Activated naive CD8-positive, alpha-beta T cell (primary cell): ENCODE results near the gene TNFRSF9.

Experiments used
- H3K27ac Mint-ChIP-seq: one replicate; pipeline ENCODE4 v1.8.0; 2021; ENCODE audit warnings: mixed read lengths
- H3K27me3 Mint-ChIP-seq: one replicate; pipeline ENCODE4 v1.8.0; 2021; ENCODE audit warnings: mixed read lengths
- H3K36me3 Mint-ChIP-seq: one replicate; pipeline ENCODE4 v1.8.0; 2021; ENCODE audit warnings: mixed read lengths
- H3K4me1 Mint-ChIP-seq: one replicate; pipeline ENCODE4 v1.8.0; 2021; ENCODE audit warnings: low read depth, mixed read lengths
- H3K4me3 Mint-ChIP-seq: one replicate; pipeline ENCODE4 v1.8.0; 2021; ENCODE audit warnings: mild to moderate bottlenecking, mixed read lengths
- H3K9me3 Mint-ChIP-seq: one replicate; pipeline ENCODE4 v1.8.0; 2021; ENCODE audit warnings: low read depth, mixed read lengths

TNFRSF9 gene

DNA sequence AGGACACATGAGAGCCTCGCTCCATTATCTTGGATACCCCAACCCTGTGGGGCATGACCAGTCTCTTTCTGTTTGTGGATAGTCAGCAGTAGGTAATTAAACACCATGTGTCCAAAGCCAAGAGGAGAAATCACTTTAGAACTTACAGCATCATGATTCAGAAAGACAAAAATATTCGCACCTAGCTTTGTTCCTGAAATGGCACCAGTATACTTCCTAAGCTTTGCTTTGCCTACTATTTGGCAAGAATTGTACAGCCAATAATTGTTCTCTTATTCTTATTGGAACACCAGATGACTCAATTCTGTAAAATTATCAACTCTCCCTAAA, 24.2 kb downstream of the TNFRSF9 start:
- no peaks in the 10 kb centered on the region for H3K27me3 Mint-ChIP-seq
- peaks cover 66% of the 10 kb centered on the region for H3K4me1 Mint-ChIP-seq
- peak overlapping the region; percentile 93 for H3K27ac Mint-ChIP-seq
- H3K4me3 Mint-ChIP-seq = peak overlapping the region; percentile 71
- peaks cover 9% of the 10 kb centered on the region for H3K36me3 Mint-ChIP-seq
- H3K9me3 Mint-ChIP-seq = peaks cover 4% of the 10 kb centered on the region

DNA sequence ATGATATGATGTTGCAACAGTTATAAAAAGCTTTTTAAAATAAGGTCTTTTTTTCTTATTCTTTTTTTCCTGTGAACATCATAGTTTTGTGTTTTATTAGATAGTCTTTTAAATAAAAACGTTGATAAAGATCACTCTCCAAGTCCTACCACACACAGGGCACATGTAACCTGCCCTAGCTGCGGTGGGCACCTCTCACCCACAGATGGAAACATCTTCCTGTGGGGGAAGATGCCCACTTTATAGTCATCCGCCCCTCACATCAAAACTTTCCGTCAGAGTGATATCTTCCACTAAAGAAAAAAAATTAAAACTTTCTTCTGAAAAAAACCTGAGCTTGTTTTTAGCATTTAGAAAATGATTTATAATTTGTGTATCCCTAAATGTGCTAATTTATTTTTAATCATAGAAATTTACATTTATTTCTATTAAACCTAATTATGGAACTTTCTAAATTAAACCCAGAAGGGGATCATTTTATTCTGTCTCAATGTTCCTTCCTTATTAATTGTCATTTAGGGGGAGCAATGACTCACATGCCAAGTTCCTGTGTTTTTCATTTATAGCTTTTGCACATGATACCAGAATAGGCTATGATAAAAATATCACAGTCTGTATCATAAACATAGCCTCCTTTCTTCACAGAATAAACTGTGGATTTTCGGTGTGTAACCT, 24.7 kb downstream of the TNFRSF9 start:
- Mint-ChIP-seq H3K9me3 (peaks cover 4% of the 10 kb centered on the region), H3K27ac (peak overlapping the region; percentile 93), H3K36me3 (peaks cover 9% of the 10 kb centered on the region), H3K4me3 (peak overlapping the region; percentile 78), H3K4me1 (peaks cover 66% of the 10 kb centered on the region), H3K27me3 (no peaks in the 10 kb centered on the region)

DNA sequence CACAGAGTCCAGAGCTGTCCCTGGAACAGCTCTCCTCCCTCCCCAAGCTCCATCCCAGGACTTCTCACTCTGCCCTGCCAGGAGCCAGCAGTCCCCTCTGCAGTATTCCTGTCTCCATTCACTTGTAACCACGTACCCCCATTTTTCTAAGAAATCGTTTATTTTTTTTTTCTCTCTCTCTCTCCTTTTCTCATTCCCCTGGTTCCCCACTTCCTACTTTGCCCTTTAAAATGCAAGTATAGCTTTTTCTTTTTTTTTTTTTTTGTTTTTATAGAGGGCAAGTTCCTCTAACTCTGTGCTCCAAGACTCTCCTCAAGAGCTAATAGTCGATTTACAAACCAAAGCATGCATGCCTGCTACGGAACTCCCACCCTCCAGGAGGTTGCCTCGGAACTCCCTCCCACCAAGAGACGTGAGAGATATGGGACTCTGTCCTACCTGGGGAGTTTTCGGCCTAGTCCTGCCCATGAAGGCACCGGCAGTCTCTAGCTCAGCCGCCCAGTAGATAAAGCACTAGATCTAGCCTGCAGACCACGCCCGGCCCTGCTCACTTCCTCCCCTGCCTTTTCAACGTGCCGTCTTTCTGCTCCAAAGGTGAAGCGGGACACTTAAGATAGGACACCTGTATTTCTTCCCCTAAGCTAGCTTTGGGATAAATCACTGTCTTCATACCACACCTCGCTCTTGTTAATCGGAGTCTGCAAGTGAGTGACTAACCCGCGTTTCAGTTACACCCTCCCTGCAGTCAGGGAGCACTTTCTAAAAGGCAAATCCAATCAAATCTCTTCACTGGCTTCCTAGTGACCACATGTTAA, 27.7 kb downstream of the TNFRSF9 start:
- Mint-ChIP-seq H3K4me3 (peak overlapping the region; percentile 58), H3K4me1 (peaks cover 43% of the 10 kb centered on the region), H3K27me3 (no peaks in the 10 kb centered on the region), H3K36me3 (peaks cover 5% of the 10 kb centered on the region), H3K27ac (peak overlapping the region; percentile 81), H3K9me3 (peaks cover 4% of the 10 kb centered on the region)

DNA sequence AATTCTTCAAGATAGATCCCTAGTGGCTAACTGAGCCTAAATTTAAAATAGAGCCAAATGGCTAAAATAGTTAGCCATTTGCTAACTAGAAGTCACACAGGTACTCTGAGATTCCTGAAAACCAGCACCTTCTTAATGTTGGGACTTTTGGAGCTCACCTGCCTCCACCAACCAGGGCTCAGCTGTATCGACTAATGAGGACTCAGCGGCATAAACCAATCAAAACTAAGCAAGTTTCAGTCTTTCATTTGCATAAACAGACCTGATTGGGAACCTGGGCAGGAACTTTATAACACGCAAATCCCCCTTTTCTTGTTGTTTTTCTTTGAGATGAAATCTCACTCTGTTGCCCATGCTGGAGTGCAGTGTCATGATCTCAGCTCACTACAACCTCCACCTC, 28.5 kb downstream of the TNFRSF9 start:
- Mint-ChIP-seq H3K9me3 (peaks cover 1% of the 10 kb centered on the region), H3K4me1 (peaks cover 37% of the 10 kb centered on the region), H3K4me3 (no peak overlapping the region), H3K27ac (peak overlapping the region; percentile 81), H3K36me3 (peaks cover under 1% of the 10 kb centered on the region), H3K27me3 (no peaks in the 10 kb centered on the region)

DNA sequence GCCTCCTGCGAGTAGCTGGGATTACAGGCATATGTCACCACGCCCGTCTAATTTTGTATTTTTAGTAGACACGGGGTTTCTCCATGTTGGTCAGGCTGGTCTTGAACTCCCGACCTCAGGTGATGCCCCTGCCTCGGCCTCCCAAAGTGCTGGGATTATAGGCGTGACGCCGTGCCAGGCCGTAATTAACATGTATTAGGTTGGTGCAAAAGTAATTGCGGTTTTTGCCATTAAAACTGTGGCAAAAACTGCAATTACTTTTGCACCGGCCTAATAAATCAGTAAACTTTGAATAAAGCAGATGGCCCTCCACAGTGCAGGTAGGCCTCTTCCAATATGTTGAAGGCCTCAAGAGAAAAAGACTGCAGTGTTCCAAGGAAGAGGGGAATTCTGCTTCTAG, 35.4 kb downstream of the TNFRSF9 start:
- H3K36me3 Mint-ChIP-seq = no peaks in the 10 kb centered on the region
- peaks cover 19% of the 10 kb centered on the region for H3K4me1 Mint-ChIP-seq
- no peaks in the 10 kb centered on the region for H3K9me3 Mint-ChIP-seq
- H3K27me3 Mint-ChIP-seq = no peaks in the 10 kb centered on the region
- no peak overlapping the region for H3K27ac Mint-ChIP-seq
- no peak overlapping the region for H3K4me3 Mint-ChIP-seq

DNA sequence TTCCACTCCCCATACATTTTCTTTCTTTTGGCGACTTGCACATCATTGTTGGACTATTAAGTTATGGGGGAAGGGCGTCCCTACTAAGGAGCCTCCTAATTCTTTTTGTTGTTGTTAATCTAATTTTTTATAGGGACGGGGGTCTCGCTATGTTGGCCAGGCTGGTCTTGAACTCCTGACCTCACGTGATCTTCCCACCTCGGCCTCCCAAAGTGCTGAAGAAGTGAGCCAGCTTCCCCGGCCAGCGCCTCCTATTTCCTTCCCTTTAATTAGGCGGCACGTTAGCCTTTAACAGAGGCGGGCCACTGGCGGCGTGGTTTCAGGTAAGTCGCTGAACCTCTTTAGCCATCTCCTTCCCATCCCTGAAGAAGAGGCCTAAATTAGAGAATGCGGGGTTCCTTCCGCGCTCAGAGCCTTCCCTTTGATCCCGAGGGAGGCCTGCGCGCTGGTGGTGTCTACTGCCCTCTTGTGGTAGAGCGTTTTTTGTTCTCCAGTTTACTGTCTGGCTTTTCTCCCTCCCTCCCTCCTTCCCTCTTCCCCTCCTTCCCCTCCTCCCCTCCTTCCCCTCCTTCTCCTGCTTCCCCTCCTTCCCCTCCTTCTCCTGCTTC, 38.1 kb downstream of the TNFRSF9 start:
- no peaks in the 10 kb centered on the region for H3K36me3 Mint-ChIP-seq
- no peaks in the 10 kb centered on the region for H3K9me3 Mint-ChIP-seq
- peaks cover 19% of the 10 kb centered on the region for H3K4me1 Mint-ChIP-seq
- H3K4me3 Mint-ChIP-seq = peak overlapping the region; percentile 27
- H3K27me3 Mint-ChIP-seq = no peaks in the 10 kb centered on the region
- H3K27ac Mint-ChIP-seq = no peak overlapping the region

DNA sequence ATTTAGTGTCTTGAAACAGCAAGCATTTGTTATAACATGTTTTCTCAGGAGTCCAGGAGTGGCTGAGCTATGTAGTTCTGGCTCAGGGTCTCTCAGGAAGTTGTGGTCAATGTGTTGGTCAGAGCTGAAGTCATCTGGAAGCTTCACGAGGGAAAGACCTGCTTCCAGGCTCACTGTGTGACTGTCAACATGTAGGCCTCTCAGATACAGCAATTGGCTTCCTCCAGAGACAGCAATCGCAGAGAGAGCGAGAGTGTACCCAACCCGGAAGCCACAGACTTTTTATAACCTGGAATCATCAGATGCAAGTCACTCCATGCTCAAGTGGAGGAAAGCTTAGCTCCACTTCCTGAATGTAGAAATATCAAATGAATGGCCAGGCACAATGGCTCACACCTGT, 40.9 kb downstream of the TNFRSF9 start:
- Mint-ChIP-seq H3K27me3 (no peaks in the 10 kb centered on the region), H3K27ac (no peak overlapping the region), H3K4me3 (no peak overlapping the region), H3K36me3 (no peaks in the 10 kb centered on the region), H3K4me1 (peaks cover 12% of the 10 kb centered on the region), H3K9me3 (no peaks in the 10 kb centered on the region)

DNA sequence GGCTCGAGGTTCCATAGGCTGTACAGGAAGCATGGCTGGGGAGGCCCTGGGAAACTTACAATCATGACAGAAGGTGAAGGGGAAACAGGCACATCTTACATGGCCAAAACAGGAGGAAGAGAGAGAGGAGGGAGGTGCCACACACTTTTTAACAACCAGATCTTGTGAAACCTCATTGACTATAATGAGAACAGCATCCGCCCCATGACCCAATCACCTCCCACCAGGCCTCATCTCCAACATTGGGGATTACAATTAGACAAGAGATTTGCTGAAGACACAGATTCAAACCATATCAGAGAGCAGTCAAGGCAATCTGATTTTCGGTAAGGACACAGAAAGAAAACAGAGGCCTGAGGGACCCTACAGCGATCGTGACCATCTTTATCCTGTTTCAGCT, 41.7 kb downstream of the TNFRSF9 start:
- Mint-ChIP-seq H3K27ac (no peak overlapping the region), H3K27me3 (no peaks in the 10 kb centered on the region), H3K4me1 (peaks cover 12% of the 10 kb centered on the region), H3K9me3 (no peaks in the 10 kb centered on the region), H3K36me3 (no peaks in the 10 kb centered on the region), H3K4me3 (no peak overlapping the region)

DNA sequence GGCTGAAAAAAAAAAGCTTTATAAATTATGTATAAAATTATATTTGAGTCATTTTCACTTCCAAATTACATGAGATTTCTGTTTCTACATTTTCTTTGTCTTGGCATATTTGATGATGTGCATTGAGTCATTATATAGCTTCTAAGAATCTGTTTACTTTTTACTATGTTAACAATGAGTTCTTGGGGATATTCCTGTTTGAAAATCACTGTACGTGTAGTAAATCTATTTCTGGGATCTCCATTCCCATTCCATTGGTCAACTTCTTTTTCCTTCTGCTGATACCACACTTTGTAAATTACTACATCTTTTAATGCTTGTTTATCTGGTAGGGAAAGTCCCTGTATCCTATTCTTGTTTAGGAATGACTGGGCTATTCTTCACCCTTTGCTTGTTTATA, 43.6 kb downstream of the TNFRSF9 start:
- no peaks in the 10 kb centered on the region for H3K36me3 Mint-ChIP-seq
- H3K4me3 Mint-ChIP-seq = no peak overlapping the region
- no peak overlapping the region for H3K27ac Mint-ChIP-seq
- H3K27me3 Mint-ChIP-seq = no peaks in the 10 kb centered on the region
- no peaks in the 10 kb centered on the region for H3K9me3 Mint-ChIP-seq
- H3K4me1 Mint-ChIP-seq = peaks cover 7% of the 10 kb centered on the region

DNA sequence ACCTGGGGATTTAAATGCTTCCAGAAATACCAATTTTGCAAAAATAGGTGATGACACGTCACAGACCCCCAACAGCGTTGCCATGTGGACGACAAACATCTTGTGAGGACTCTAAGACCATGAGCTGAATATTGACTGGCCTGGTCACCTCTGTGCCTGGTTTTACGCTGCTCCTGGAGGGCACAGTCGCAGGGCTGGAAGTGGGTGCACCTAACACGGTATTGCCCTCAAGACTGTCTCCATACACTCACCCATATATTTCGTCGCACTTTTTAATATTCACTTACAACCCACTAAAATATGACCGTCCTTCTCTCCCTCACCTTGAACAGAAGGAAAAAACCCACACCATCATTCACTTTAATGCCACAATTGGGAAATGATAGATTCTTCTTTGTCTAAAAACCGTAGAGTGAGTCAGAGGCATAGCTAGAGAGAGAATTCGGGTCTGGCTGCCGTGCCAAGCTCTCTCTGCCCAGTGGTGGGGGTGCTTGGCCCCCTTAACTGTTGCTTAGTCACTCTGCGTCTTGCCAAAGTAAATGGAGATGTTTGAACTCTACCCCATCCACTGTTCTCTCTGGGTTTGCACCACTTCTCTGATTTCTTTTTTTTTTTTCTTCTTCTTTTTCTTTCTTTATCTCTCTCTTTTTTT, 47.0 kb downstream of the TNFRSF9 start:
- no peaks in the 10 kb centered on the region for H3K4me1 Mint-ChIP-seq
- H3K9me3 Mint-ChIP-seq = no peaks in the 10 kb centered on the region
- no peak overlapping the region for H3K27ac Mint-ChIP-seq
- H3K4me3 Mint-ChIP-seq = no peak overlapping the region
- no peaks in the 10 kb centered on the region for H3K27me3 Mint-ChIP-seq
- peaks cover 3% of the 10 kb centered on the region for H3K36me3 Mint-ChIP-seq

DNA sequence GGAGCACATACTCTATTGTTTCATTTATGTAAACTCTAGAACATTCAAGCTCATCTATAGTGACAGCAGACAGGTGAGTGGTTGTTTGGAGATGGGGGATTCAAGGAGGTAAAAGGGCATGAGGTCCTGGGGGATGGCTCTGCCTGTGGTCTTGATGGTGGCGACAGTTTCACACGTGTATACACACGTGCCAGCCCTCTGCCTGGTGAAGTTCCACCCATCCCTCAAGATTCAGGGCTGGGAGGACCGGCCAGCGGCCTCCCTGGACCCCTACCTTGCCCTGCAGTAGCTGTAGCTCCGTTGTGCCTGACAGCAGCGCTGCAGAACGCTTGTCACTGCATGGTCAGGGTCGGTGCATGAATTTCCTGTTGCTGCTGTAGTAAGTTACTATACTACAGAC, 48.8 kb downstream of the TNFRSF9 start:
- Mint-ChIP-seq H3K4me1 (no peaks in the 10 kb centered on the region), H3K36me3 (peaks cover 3% of the 10 kb centered on the region), H3K4me3 (no peak overlapping the region), H3K27me3 (peaks cover 6% of the 10 kb centered on the region), H3K9me3 (no peaks in the 10 kb centered on the region), H3K27ac (no peak overlapping the region)

DNA sequence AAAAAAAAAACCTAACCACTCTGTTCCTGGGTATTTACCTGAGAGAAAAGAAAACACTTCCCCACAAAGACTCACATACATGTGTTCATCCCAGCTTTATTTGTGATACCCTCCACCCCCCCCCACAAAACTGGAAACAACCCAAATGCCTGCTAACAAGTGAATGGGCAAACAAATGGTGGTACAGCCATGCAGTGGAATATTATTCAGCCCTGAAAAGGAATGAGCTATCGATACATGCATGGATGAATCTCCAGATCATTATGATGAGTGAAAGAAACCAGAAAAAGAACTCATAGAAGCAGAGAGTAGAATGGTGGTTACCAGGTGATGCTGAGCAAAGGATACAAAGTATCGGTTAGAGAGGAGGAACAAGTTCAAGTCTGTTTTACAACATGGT, 49.8 kb downstream of the TNFRSF9 start:
- peaks cover 10% of the 10 kb centered on the region for H3K27me3 Mint-ChIP-seq
- peaks cover 3% of the 10 kb centered on the region for H3K36me3 Mint-ChIP-seq
- no peak overlapping the region for H3K4me3 Mint-ChIP-seq
- H3K27ac Mint-ChIP-seq = no peak overlapping the region
- no peaks in the 10 kb centered on the region for H3K9me3 Mint-ChIP-seq
- H3K4me1 Mint-ChIP-seq = no peaks in the 10 kb centered on the region

DNA sequence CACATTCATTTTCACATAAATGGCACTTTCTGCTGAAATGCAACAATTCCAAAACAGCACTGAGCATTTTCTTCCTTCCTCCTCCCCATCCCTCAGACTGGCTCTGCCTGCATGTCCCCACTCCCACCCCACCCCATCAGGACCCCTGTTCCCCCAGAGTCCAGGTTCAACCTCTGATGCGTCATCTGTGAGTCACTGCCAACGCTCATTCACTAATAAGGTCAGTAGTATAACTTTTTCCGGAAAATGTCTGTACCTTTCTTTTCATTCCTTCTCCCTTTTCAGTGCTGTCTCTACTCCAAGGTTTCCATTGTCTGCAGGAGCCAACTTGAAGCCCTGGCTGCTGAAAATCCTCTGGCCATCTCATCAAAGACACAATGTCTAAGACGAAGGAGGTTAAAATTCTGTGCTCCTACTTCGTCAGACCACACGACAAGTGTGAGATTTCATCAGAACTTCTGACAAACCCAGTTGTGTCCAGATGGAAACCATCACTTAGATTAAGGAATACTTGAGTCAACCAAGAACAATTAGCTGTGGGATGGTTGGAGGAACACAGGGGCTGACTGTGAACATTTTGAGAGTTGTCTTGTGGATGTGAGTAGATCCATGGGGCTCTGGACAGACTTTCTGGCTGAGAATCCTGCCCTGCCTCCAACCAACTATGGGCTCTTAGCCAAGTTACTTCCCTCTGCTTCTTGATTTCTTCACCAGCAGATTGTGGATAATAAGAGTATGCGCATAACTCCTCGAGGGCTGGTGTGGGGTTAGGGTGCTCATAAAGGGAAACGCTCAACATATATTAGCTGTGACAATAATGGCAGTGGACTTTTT, 52.2 kb downstream of the TNFRSF9 start:
- Mint-ChIP-seq H3K4me3 (no peak overlapping the region), H3K4me1 (no peaks in the 10 kb centered on the region), H3K36me3 (peaks cover 3% of the 10 kb centered on the region), H3K9me3 (peaks cover 6% of the 10 kb centered on the region), H3K27ac (no peak overlapping the region), H3K27me3 (peaks cover 10% of the 10 kb centered on the region)

DNA sequence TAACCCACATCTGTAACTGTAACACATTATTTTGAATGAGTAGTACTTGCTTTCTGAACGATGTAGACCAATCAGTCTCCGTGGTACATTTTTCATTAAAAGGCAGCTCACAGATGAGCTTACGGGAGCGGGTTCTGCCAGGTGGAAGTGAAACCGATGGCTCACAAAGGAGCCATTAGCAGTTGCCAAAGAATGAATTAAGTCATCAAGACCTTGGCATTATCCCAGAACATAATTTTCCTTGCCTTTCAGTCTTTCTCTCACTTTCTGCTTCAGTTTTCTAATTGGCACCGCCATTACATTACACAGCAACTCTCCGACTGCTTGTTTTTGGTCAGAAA, 54.3 kb downstream of the TNFRSF9 start:
- Mint-ChIP-seq H3K9me3 (peaks cover 6% of the 10 kb centered on the region), H3K36me3 (peaks cover 3% of the 10 kb centered on the region), H3K4me3 (no peak overlapping the region), H3K4me1 (no peaks in the 10 kb centered on the region), H3K27ac (no peak overlapping the region), H3K27me3 (peaks cover 10% of the 10 kb centered on the region)
